ENCODE results near the gene COL4A2. TPM values are rescaled to one million over a fixed set of nuclear protein-coding genes. Genes with fewer than 3 reads are reported as not detected.

Gene COL4A2
- total RNA-seq, 4 donors from 2014 or later = 75.1 to 322 (median 115) TPM

GRCh38 chr13:110553417-110553816 is 246.3 kb downstream of the COL4A2 start:
- intact Hi-C loops (cut with DNase I; ENCODE audit: low total_unique reads) (no loop called here), in situ Hi-C loops (cut with MboI; ENCODE audit: low pct_ligation_motif_present in 1 of 4, low pct_unique_long_range_greater_than_20kb in 1 of 4, low sequenced_read_pairs in 3 of 4) (no loop called here)
- Histone ChIP-seq H3K36me3 (no peaks in the 10 kb centered on the region), H3K27me3 (no peaks in the 10 kb centered on the region), H3K9me3 (no peaks in the 10 kb centered on the region), H3K27ac (no peak overlapping the region), H3K4me1 (peaks cover 0 to 44% (median 22%) of the 10 kb centered on the region in 4 donors), H3K4me3 (no peak overlapping the region)
- DNase-seq = no peak
- TF ChIP-seq POLR2A (IDR thresholded peaks at IDR 0.05) (no peak), POLR2AphosphoS5 (IDR thresholded peaks at IDR 0.05) (no peak), EP300 (IDR thresholded peaks at IDR 0.05; ENCODE audit: low read depth) (no peak)
- TF ChIP-seq, protein P1, sequence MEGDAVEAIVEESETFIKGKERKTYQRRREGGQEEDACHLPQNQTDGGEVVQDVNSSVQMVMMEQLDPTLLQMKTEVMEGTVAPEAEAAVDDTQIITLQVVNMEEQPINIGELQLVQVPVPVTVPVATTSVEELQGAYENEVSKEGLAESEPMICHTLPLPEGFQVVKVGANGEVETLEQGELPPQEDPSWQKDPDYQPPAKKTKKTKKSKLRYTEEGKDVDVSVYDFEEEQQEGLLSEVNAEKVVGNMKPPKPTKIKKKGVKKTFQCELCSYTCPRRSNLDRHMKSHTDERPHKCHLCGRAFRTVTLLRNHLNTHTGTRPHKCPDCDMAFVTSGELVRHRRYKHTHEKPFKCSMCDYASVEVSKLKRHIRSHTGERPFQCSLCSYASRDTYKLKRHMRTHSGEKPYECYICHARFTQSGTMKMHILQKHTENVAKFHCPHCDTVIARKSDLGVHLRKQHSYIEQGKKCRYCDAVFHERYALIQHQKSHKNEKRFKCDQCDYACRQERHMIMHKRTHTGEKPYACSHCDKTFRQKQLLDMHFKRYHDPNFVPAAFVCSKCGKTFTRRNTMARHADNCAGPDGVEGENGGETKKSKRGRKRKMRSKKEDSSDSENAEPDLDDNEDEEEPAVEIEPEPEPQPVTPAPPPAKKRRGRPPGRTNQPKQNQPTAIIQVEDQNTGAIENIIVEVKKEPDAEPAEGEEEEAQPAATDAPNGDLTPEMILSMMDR (IDR thresholded peaks at IDR 0.05) = no peak
- 73 to 100% methylated on average over 1 to 4 of the region's 4 CpGs for WGBS, 2 donors (ENCODE audit: low coverage in 1 of 2)

DNA sequence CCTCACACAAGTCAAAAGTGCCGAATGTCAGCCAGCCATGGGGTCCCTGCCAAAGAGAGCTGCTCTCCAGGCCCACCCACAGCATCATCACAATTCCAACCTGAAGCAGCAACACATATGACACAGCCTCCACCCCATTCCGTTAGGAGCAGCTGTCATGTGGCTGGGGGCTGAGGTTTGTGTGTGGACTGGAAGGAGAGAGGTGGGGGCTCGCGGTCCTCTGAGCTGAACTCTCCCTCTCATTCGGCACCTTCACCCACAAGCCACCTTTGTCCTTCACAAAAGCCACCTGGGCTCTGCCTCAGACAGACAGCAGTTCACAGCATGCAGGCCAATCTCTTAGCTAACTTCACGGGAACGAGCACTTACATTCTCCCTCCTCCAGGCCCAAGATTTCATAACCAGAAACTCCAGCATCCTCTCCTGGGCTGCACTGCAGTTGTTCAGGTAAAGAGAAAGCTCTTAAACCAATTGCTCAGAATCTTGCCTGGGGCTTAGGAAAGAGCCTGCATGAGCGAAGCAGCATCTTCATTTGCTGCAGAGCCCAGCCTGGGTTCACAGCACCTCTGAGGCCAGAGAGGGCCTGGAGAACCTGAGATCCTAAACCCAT is 247.2 kb downstream of the COL4A2 start:
- H3K27me3 ChIP-seq = no peaks in the 10 kb centered on the region
- H3K9me3 ChIP-seq = no peaks in the 10 kb centered on the region
- H3K27ac ChIP-seq = no peak overlapping the region
- DNase-seq = no peak
- peaks cover 0 to 49% (median 28%) of the 10 kb centered on the region in 4 donors for H3K4me1 ChIP-seq
- no peaks in the 10 kb centered on the region for H3K36me3 ChIP-seq
- no peak overlapping the region for H3K4me3 ChIP-seq
- in situ Hi-C loops (cut with MboI; ENCODE audit: low pct_ligation_motif_present in 1 of 4, low pct_unique_long_range_greater_than_20kb in 1 of 4, low sequenced_read_pairs in 3 of 4) = no loop called here
- TF ChIP-seq, protein P1 (IDR thresholded peaks at IDR 0.05) = no peak
- TF ChIP-seq EP300 (IDR thresholded peaks at IDR 0.05; ENCODE audit: low read depth) (no peak), POLR2AphosphoS5 (IDR thresholded peaks at IDR 0.05) (no peak), POLR2A (IDR thresholded peaks at IDR 0.05) (no peak)
- intact Hi-C loops (cut with DNase I; ENCODE audit: low total_unique reads) = no loop called here
- 91 to 100% methylated on average over 1 to 8 of the region's 8 CpGs for WGBS, 2 donors (ENCODE audit: low coverage in 1 of 2)

DNA sequence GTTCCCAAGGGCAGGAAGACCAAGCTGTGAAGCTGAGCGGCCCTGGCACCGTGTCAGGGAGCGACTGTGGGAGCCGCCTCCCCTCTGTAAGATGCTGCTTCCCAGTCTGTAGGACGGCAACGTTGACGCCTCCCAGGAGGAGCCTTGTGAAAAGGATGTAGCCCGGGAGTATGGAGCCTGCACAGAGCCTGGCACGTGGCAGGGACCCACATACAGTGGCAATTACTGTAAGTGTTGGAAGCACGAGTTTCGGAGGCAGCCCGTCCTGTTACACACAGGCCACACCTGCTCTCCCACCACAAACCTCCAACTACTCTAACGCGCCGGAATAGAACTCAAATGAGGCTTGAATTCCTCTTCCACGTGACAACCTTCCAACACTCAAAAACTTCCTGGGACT is 247.9 kb downstream of the COL4A2 start:
- Histone ChIP-seq H3K27ac (peak overlapping the region in 3 of 4 donors; percentile 72 to 80 (median 79)), H3K9me3 (no peaks in the 10 kb centered on the region), H3K27me3 (no peaks in the 10 kb centered on the region), H3K36me3 (no peaks in the 10 kb centered on the region), H3K4me3 (no peak overlapping the region), H3K4me1 (peaks cover 0 to 51% (median 28%) of the 10 kb centered on the region in 4 donors)
- intact Hi-C loops (cut with DNase I; ENCODE audit: low total_unique reads) (no loop called here), in situ Hi-C loops (cut with MboI; ENCODE audit: low pct_ligation_motif_present in 1 of 4, low pct_unique_long_range_greater_than_20kb in 1 of 4, low sequenced_read_pairs in 3 of 4) (no loop called here)
- TF ChIP-seq POLR2A (IDR thresholded peaks at IDR 0.05) = no peak
- no peak for TF ChIP-seq EP300 (IDR thresholded peaks at IDR 0.05; ENCODE audit: low read depth)
- TF ChIP-seq POLR2AphosphoS5 (IDR thresholded peaks at IDR 0.05) = no peak
- TF ChIP-seq, protein P1 (IDR thresholded peaks at IDR 0.05) = no peak
- DNase-seq = no peak
- WGBS, 2 donors (ENCODE audit: low coverage in 1 of 2) = 75 to 78% methylated on average over 3 to 12 of the region's 16 CpGs

DNA sequence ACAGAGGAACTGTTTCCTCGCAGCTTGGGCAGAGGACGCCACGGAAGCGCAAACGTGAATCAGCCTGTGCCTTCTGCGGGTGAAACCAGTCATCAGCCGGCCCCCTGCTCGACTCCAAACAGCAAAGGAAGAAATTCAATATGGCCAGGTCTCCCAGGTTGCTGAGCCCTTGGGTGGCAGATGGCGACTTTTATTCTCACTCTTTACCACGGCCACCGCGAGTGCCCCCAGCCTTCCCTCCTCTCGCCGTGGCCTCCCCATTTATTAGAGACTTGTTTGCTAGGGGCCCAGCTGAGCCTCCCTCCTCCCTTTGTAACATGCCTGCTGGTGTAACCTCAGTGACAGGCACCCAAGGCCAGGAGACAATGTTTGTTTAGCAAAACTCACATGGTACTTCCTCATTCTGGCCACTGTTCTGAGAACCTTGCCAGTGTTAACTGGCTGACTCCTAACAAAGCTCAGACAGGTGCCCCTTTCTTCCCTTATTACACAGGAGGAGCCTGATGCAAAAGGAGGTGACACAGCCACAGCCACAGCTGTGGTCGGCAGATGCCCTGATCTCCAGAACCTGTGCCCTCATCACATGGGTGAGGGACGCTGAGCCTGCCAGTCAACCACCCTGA is 248.6 kb downstream of the COL4A2 start:
- TF ChIP-seq POLR2AphosphoS5 (IDR thresholded peaks at IDR 0.05) (peak in 1 of 3 donors; percentile 28), EP300 (IDR thresholded peaks at IDR 0.05; ENCODE audit: low read depth) (no peak), POLR2A (IDR thresholded peaks at IDR 0.05) (no peak)
- TF ChIP-seq, protein P1 (IDR thresholded peaks at IDR 0.05) = no peak
- Histone ChIP-seq H3K27ac (peak overlapping the region; percentile 72 to 80 (median 78)), H3K36me3 (no peaks in the 10 kb centered on the region), H3K4me1 (peaks cover 0 to 58% (median 33%) of the 10 kb centered on the region in 4 donors), H3K4me3 (no peak overlapping the region), H3K9me3 (no peaks in the 10 kb centered on the region), H3K27me3 (no peaks in the 10 kb centered on the region)
- 73% methylated on average over 16 of the region's 16 CpGs; no CpG with 5 or more reads in 1 of the 2 donors for WGBS, 2 donors (ENCODE audit: low coverage in 1 of 2)
- peak; percentile 44 for DNase-seq
- intact Hi-C loops (cut with DNase I; ENCODE audit: low total_unique reads) = no loop called here
- in situ Hi-C loops (cut with MboI; ENCODE audit: low pct_ligation_motif_present in 1 of 4, low pct_unique_long_range_greater_than_20kb in 1 of 4, low sequenced_read_pairs in 3 of 4) = no loop called here

All from transverse colon (tissue), 4 donors.